Neural progenitor cell (in vitro differentiated cells): Measurements from ENCODE around the gene WSCD2. TPM values are rescaled to one million over a fixed set of nuclear protein-coding genes. Genes with fewer than 3 reads are reported as not detected.

ENCODE experiments used
- DNase-seq: peaks from one replicate; pipeline ENCODE4 v3.0.0-alpha.2; 2016; ENCODE audit warnings: low spot score
- H2AFZ ChIP-seq: fragments of 200-600 bp; sonication (generic); replicated peaks from 2 replicates; pipeline ENCODE4 v1.6.1; 2016; ENCODE audit warnings: antibody characterized with exemption
- H3F3A ChIP-seq: fragments of 200-600 bp; sonication (generic); 2 replicates; pipeline ENCODE4 v1.6.1; 2016; ENCODE audit warnings: antibody characterized with exemption, low read depth
- H3K27ac ChIP-seq: fragments of 200-600 bp; sonication (generic); 2 replicates; pipeline ENCODE4 v1.5.1; 2016; ENCODE audit warnings: mild to moderate bottlenecking
- H3K27me3 ChIP-seq: fragments of 200-600 bp; sonication (generic); 2 replicates; pipeline ENCODE4 v1.6.1; 2016; ENCODE audit warnings: mild to moderate bottlenecking, moderate library complexity
- H3K36me3 ChIP-seq: fragments of 200-600 bp; sonication (generic); 2 replicates; pipeline ENCODE4 v1.5.1; 2016
- H3K4me1 ChIP-seq: fragments of 200-600 bp; sonication (generic); 2 replicates; pipeline ENCODE4 v1.6.1; 2016; ENCODE audit warnings: mixed run types
- H3K4me2 ChIP-seq: fragments of 200-600 bp; sonication (generic); 2 replicates; pipeline ENCODE4 v1.6.1; 2016
- H3K4me3 ChIP-seq: fragments of 200-600 bp; sonication (generic); 2 replicates; pipeline ENCODE4 v1.5.1; 2016
- H3K79me2 ChIP-seq: fragments of 200-600 bp; sonication (generic); 2 replicates; pipeline ENCODE4 v1.6.1; 2016; ENCODE audit warnings: low read depth
- H3K9ac ChIP-seq: fragments of 200-600 bp; sonication (generic); 2 replicates; pipeline ENCODE4 v1.6.1; 2016
- H3K9me3 ChIP-seq: fragments of 200-600 bp; sonication (generic); 2 replicates; pipeline ENCODE4 v1.5.1; 2016; ENCODE audit warnings: low read depth
- H4K20me1 ChIP-seq: fragments of 200-600 bp; sonication (generic); 2 replicates; pipeline ENCODE4 v1.6.1; 2016; ENCODE audit warnings: low read depth
- H3K27ac Mint-ChIP-seq: 3 replicates; pipeline ENCODE4 v1.8.0; 2021; ENCODE audit warnings: mixed read lengths
- H3K27me3 Mint-ChIP-seq: 2 replicates; pipeline ENCODE4 v1.8.0; 2022; ENCODE audit warnings: low read depth, mild to moderate bottlenecking, inconsistent platforms, moderate library complexity, mixed read lengths; ENCODE audit not compliant: insufficient read depth
- H3K36me3 Mint-ChIP-seq: 3 replicates; pipeline ENCODE4 v1.8.0; 2021; ENCODE audit warnings: mixed read lengths
- H3K4me1 Mint-ChIP-seq: 3 replicates; pipeline ENCODE4 v1.8.0; 2021; ENCODE audit warnings: mixed read lengths
- H3K4me3 Mint-ChIP-seq: 3 replicates; pipeline ENCODE4 v1.8.0; 2021; ENCODE audit warnings: mild to moderate bottlenecking, moderate library complexity, mixed read lengths
- H3K9me3 Mint-ChIP-seq: 3 replicates; pipeline ENCODE4 v1.8.0; 2020; ENCODE audit warnings: mixed read lengths
- CTCF ChIP-seq: fragments of 200-600 bp; sonication (generic); IDR thresholded peaks from 2 replicates; pipeline ENCODE4 v1.5.1; 2017; ENCODE audit warnings: antibody characterized with exemption, mild to moderate bottlenecking
- EZH2 ChIP-seq: fragments of 200-600 bp; sonication (generic); IDR thresholded peaks from 2 replicates; pipeline ENCODE4 v1.6.1; 2017; ENCODE audit warnings: antibody characterized with exemption, mild to moderate bottlenecking, moderate library complexity
- EZH2phosphoT487 ChIP-seq: fragments of 200-600 bp; sonication (generic); IDR thresholded peaks from 2 replicates; pipeline ENCODE4 v1.6.1; 2017; ENCODE audit warnings: antibody characterized with exemption
- total RNA-seq: library from RNA; depleted of rRNA; stranded (reverse); fragments of >200 nt; gene quantifications from 2 replicates; pipeline ENCODE4 v1.2.3, GENCODE V29; 2015; ENCODE audit warnings: low replicate concordance

The WSCD2 gene
- total RNA-seq, 1 donor from 2014 or later = 6.6 TPM

GRCh38 chr12:108170164-108170563, 41.1 kb downstream of the WSCD2 start:
- peaks cover 20% of the 10 kb centered on the region for H3K4me1 ChIP-seq
- H3K79me2 ChIP-seq = no peaks in the 10 kb centered on the region
- H3K9ac ChIP-seq = no peak overlapping the region
- TF ChIP-seq CTCF (no peak), EZH2 (no peak), EZH2phosphoT487 (no peak)
- Mint-ChIP-seq H3K27ac (no peak overlapping the region), H3K9me3 (no peaks in the 10 kb centered on the region), H3K27me3 (peaks cover 13% of the 10 kb centered on the region), H3K4me1 (peaks cover 28% of the 10 kb centered on the region), H3K4me3 (no peak overlapping the region), H3K36me3 (no peaks in the 10 kb centered on the region)
- H3K27me3 ChIP-seq = no peaks in the 10 kb centered on the region
- no peak for DNase-seq
- H4K20me1 ChIP-seq = no peaks in the 10 kb centered on the region
- H3K4me3 ChIP-seq = no peak overlapping the region
- H3F3A ChIP-seq = peaks cover 35% of the 10 kb centered on the region
- no peak overlapping the region for H3K4me2 ChIP-seq
- H3K36me3 ChIP-seq = no peaks in the 10 kb centered on the region
- H3K9me3 ChIP-seq = no peaks in the 10 kb centered on the region
- no peak overlapping the region for H2AFZ ChIP-seq
- no peak overlapping the region for H3K27ac ChIP-seq

DNA sequence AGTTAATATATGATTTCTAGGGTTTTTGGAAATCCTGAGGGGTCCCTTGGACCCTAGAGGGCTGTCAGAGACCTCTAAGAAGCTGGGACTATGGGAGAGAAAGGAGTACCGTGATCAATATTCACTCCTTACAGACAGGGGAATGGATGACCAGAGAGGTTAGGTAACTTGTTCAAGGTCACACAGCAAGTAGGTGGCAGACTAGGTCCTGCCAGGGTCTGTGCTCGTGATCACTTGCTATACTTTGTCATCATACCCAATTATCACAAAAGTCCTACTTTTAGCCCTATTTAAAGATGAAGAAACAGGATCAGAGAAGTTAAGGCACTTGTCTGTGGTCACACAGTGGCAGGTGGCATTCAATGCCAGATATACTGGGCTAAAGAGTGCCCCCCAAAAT, 42.9 kb downstream of the WSCD2 start:
- H3K4me2 ChIP-seq = no peak overlapping the region
- H3K4me1 Mint-ChIP-seq = peaks cover 32% of the 10 kb centered on the region
- H3K4me3 Mint-ChIP-seq = no peak overlapping the region
- H3K9me3 ChIP-seq = no peaks in the 10 kb centered on the region
- no peaks in the 10 kb centered on the region for H4K20me1 ChIP-seq
- peaks cover 51% of the 10 kb centered on the region for H3F3A ChIP-seq
- no peaks in the 10 kb centered on the region for H3K27me3 ChIP-seq
- peaks cover 15% of the 10 kb centered on the region for H3K27me3 Mint-ChIP-seq
- H3K9me3 Mint-ChIP-seq = no peaks in the 10 kb centered on the region
- TF ChIP-seq EZH2phosphoT487 (no peak), EZH2 (no peak), CTCF (no peak)
- H2AFZ ChIP-seq = no peak overlapping the region
- no peak for DNase-seq
- H3K36me3 ChIP-seq = no peaks in the 10 kb centered on the region
- H3K27ac Mint-ChIP-seq = no peak overlapping the region
- H3K9ac ChIP-seq = no peak overlapping the region
- H3K4me1 ChIP-seq = peaks cover 25% of the 10 kb centered on the region
- H3K79me2 ChIP-seq = no peaks in the 10 kb centered on the region
- H3K36me3 Mint-ChIP-seq = no peaks in the 10 kb centered on the region
- no peak overlapping the region for H3K27ac ChIP-seq
- H3K4me3 ChIP-seq = no peak overlapping the region

DNA sequence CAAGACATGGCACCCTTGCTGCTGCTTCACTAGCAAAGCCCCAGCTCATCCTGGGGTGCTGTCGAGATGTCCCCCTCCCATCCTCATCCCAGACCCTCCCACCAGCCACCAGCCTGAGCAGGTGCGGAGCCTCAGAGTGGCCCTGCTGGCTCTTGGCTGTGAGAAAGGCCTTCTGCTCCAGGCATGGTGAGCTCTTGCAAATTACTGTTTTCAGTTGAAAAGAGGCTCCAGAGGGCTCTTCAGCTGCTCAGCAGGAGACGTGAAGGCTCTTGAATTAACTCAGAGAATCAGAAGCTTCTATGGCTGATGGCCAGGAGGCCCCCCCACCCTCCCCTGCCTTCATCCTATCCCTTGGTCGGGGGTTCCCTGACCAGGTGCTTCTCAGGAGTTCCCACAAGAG, 44.1 kb downstream of the WSCD2 start:
- H3K9me3 Mint-ChIP-seq = no peaks in the 10 kb centered on the region
- no peaks in the 10 kb centered on the region for H3K27me3 ChIP-seq
- peak; percentile 41 for DNase-seq
- no peak overlapping the region for H3K9ac ChIP-seq
- H3K79me2 ChIP-seq = no peaks in the 10 kb centered on the region
- TF ChIP-seq CTCF (no peak), EZH2 (no peak), EZH2phosphoT487 (no peak)
- peaks cover 51% of the 10 kb centered on the region for H3F3A ChIP-seq
- no peak overlapping the region for H3K4me3 Mint-ChIP-seq
- H4K20me1 ChIP-seq = no peaks in the 10 kb centered on the region
- no peak overlapping the region for H3K4me3 ChIP-seq
- H3K27ac ChIP-seq = peak overlapping the region; percentile 81
- peak overlapping the region; percentile 24 for H3K4me2 ChIP-seq
- H3K4me1 ChIP-seq = peaks cover 25% of the 10 kb centered on the region
- peaks cover 32% of the 10 kb centered on the region for H3K4me1 Mint-ChIP-seq
- H3K27ac Mint-ChIP-seq = peak overlapping the region; percentile 86
- no peaks in the 10 kb centered on the region for H3K9me3 ChIP-seq
- H3K36me3 Mint-ChIP-seq = no peaks in the 10 kb centered on the region
- H3K36me3 ChIP-seq = no peaks in the 10 kb centered on the region
- no peak overlapping the region for H2AFZ ChIP-seq
- H3K27me3 Mint-ChIP-seq = peaks cover 10% of the 10 kb centered on the region
